Transverse colon (tissue), 3 donors: ENCODE measurements around the gene MRPS5.

ENCODE experiments used
- POLR2A ChIP-seq: fragments of 450-650 bp; IDR thresholded peaks from one replicate; pipeline ENCODE4 v1.6.1; 2016; ENCODE audit warnings: antibody characterized with exemption, mild to moderate bottlenecking, moderate library complexity
- TF ChIP-seq, protein P1 (sequence below), 5 experiments: fragments of 200-600 bp in 3 of 5; fragments of 450-650 bp in 2 of 5; sonication (generic) in 3 of 5; IDR thresholded peaks; 1 replicate in 2 of 5; 2 replicates in 3 of 5; pipeline ENCODE4 v1.5.1; 2016 to 2017; ENCODE audit warnings: antibody characterized with exemption in 5 of 5, inconsistent platforms in 3 of 5, mild to moderate bottlenecking in 2 of 5, moderate library complexity in 1 of 5

DNA sequence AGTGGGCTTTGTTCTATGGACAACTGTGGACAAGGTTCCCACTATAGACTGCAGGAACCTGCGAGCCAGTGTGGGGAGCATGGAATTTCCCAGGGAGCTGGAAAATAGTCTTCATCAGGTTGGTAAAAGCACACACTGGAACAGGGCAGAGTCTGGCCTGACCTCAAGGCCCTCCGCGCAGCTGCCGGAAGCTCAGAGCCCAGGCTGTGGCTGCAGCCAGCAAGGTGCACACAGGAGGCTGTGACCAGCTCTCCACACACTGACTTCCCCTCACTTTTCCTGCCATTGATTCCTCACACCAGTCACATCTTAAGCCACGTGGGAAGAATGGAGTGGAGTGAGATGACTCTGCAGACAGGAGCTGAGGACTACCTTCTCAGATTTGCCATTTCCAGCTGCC is 77.0 kb downstream of the MRPS5 start:
- no peak for TF ChIP-seq POLR2A
- TF ChIP-seq, protein P1, sequence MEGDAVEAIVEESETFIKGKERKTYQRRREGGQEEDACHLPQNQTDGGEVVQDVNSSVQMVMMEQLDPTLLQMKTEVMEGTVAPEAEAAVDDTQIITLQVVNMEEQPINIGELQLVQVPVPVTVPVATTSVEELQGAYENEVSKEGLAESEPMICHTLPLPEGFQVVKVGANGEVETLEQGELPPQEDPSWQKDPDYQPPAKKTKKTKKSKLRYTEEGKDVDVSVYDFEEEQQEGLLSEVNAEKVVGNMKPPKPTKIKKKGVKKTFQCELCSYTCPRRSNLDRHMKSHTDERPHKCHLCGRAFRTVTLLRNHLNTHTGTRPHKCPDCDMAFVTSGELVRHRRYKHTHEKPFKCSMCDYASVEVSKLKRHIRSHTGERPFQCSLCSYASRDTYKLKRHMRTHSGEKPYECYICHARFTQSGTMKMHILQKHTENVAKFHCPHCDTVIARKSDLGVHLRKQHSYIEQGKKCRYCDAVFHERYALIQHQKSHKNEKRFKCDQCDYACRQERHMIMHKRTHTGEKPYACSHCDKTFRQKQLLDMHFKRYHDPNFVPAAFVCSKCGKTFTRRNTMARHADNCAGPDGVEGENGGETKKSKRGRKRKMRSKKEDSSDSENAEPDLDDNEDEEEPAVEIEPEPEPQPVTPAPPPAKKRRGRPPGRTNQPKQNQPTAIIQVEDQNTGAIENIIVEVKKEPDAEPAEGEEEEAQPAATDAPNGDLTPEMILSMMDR (IDR thresholded peaks at IDR 0.05), result no peak
